NCI-H146 (cell line): Measurements from ENCODE around the gene XIRP1.
A peak's percentile ranks its signal among the peaks of the same experiment; 100 is the strongest.

Experiments
- DNase-seq: peaks from one replicate; lab custom pipeline; 2025; lab: John Stamatoyannopoulos, UW

Gene XIRP1

GRCh38 chr3:39143051-39143885 is 49.1 kb downstream of the XIRP1 start:
- no peak for DNase-seq

- peak; percentile 47 for DNase-seq
Measured at GRCh38 chr3:39142067-39142466, 50.3 kb downstream of the XIRP1 start.

DNA sequence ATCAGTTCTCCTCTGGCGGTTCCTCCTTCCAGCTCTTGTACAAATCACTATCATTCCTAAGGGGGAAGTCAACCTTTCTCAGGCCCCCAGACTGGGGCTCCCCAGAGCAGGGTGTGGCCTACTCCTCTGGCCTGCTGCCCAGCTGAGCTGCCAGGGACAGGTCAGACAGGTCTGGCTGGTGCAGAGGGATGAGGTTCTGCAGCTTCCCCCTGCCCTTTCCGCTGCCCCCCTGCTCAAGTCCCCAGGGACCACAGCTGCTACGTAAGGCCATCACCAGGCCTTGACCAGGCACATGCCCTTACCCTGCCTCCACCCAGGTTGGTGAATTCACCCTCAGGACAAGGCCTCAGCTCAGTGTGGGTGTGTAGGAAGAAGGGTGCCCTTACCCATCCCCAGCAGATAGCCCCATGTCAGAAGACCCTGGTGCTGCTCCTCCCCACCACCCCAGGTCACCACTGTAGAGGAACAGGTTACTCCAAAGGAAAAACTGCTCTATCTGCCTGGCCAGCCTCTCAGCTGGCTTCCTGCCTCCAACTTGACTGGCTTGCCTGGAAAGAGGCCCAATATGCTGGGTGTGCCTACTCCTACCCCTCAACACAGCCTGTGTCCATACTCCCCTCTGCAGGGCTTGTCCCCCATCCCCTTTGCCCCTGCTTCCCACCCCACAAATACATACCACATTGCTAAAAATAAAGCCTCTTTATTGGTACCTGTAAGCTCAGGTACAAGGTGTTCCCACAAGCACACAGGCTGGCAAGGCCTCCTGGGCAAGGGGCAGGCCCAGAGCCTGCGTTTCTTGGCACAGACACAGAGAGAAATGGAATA is 51.0 kb downstream of the XIRP1 start:
- DNase-seq, result no peak

- DNase-seq, result no peak
Measured at GRCh38 chr3:39140341-39140971, 51.9 kb downstream of the XIRP1 start.

GRCh38 chr3:39139442-39139841 is 53.0 kb downstream of the XIRP1 start:
- DNase-seq, result no peak

GRCh38 chr3:39138804-39139415 is 53.5 kb downstream of the XIRP1 start:
- no peak for DNase-seq

- DNase-seq, result no peak
Measured at GRCh38 chr3:39137991-39138803, 54.2 kb downstream of the XIRP1 start.

- DNase-seq, result no peak
Measured at GRCh38 chr3:39137435-39137936, 54.9 kb downstream of the XIRP1 start.

GRCh38 chr3:39136533-39137434 is 55.6 kb downstream of the XIRP1 start:
- DNase-seq, result no peak

- DNase-seq, result no peak
Measured at GRCh38 chr3:39135170-39135805, 57.1 kb downstream of the XIRP1 start.

- DNase-seq, result no peak
Measured at GRCh38 chr3:39134305-39134704, 58.1 kb downstream of the XIRP1 start.

- DNase-seq, result no peak
Measured at GRCh38 chr3:39133822-39134221, 58.6 kb downstream of the XIRP1 start.
